VCaP (cell line): ENCODE data around the gene PRH1.

Experiments
- H3K27ac ChIP-seq: fragments of 450-650 bp; 2 replicates; pipeline ENCODE4 v1.5.1; 2017
- TF ChIP-seq, protein P1 (sequence below): fragments of 450-650 bp; conservative IDR thresholded peaks from 2 replicates; pipeline ENCODE4 v1.5.1; 2017; ENCODE audit warnings: mild to moderate bottlenecking, moderate library complexity

Gene PRH1

GRCh38 chr12:10901427-10901826, 17.4 kb upstream of the PRH1 start:
- no peak overlapping the region for H3K27ac ChIP-seq
- TF ChIP-seq, protein P1, sequence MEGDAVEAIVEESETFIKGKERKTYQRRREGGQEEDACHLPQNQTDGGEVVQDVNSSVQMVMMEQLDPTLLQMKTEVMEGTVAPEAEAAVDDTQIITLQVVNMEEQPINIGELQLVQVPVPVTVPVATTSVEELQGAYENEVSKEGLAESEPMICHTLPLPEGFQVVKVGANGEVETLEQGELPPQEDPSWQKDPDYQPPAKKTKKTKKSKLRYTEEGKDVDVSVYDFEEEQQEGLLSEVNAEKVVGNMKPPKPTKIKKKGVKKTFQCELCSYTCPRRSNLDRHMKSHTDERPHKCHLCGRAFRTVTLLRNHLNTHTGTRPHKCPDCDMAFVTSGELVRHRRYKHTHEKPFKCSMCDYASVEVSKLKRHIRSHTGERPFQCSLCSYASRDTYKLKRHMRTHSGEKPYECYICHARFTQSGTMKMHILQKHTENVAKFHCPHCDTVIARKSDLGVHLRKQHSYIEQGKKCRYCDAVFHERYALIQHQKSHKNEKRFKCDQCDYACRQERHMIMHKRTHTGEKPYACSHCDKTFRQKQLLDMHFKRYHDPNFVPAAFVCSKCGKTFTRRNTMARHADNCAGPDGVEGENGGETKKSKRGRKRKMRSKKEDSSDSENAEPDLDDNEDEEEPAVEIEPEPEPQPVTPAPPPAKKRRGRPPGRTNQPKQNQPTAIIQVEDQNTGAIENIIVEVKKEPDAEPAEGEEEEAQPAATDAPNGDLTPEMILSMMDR: peak; percentile 71

DNA sequence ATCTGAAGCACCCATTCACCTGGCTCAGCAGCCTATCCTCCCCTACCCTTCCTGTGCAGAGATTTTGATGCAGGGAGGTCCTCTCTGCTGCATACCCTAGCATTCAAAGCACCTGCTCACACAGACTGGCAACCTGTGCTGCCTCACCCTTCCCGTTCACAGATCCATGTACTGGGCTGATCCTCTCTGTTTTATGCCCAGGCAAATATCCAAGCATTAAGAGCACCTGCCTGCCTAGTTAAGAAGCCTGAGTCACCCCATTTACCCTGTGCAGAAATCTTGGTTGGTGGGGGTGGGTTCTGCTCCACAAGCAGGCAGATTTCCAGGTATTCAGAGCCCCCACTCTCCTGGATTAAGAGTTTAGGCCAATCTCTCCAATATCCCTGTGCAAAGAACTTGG, 16.9 kb upstream of the PRH1 start:
- no peak overlapping the region for H3K27ac ChIP-seq
- TF ChIP-seq, protein P1: no peak

- H3K27ac ChIP-seq: no peak overlapping the region
- TF ChIP-seq, protein P1: no peak
These were observed 16.5 kb upstream of the PRH1 start for GRCh38 chr12:10900530-10900929.

DNA sequence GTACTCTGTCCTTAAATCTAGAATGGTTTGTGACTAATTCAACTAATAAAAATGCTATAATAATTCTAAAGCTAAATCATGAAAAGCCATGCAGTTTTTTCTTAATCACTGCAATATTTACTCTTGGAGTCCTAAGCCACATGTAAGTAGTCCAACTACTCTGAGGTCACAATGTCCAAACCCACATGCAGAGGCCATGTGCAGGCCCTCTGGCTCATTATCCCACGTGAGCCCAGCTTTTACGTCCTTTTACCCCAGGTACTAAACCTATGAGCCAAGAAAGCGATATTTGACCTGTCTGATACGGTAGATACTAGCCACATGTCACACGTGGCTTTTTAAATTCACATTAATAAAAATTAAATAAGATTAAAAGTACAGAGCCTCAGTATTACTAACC, 12.8 kb upstream of the PRH1 start:
- TF ChIP-seq, protein P1: no peak

DNA sequence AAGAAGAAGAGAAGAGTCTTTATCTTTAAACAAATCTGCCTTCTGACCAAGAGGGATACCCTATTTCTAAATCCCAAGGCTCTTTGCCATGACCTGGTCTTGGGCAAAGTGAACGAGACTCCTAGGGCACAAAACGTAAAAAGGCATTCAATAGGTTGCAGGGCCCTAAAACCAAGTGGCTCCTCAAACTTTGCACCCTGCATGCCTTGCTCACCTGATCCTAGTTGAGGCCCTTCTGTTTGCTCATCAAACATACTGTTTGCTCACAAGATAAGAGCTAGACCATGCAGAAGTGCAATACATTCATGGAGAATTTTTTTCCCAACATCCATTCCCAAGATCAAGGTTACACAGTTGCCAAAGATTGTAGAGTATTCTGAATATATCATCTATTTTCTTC, 7.9 kb upstream of the PRH1 start:
- no peak overlapping the region for H3K27ac ChIP-seq
- TF ChIP-seq, protein P1: no peak

More for the DNA sequence above, 12.8 kb upstream of the PRH1 start:
- H3K27ac ChIP-seq: no peak overlapping the region

DNA sequence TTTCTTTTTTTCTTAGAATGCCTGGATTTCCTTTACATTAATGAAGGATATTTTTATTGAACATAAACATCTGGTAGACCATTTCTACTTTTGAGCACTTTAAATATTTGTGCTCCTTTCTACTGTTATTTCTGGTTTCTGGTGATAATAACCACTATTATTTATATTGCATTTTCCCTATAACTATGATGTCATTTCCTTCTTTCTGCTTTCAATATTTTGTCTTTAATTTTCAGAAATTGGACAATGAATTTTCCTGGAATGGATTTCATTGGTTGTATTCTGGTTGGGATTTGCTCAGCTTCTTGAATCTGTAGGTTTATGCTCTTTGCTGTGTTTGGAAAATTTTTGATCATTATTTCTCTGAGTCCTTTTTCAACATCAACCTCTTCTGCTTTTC, 5.2 kb upstream of the PRH1 start:
- no peak overlapping the region for H3K27ac ChIP-seq
- TF ChIP-seq, protein P1: no peak

DNA sequence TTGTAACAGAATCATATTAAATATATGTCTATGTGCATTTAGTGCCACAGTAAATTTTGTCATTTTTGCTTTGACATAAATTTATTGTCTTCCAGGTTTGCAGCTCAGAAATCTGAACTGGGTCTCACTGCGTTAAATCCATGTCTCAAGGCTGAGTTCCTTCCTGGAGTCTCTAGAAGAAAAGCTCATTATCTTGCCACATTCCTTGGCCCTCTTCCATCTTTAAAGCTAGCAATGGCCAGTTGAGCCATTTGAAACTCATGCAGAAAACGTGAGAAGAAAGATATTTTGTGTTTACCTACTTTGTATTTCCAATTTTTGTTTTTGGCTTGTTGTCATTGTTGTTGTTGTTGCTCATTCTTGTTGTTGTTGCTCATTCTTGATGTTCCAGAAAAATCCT, 10.7 kb downstream of the PRH1 start:
- no peak overlapping the region for H3K27ac ChIP-seq

More for the DNA sequence above, 10.7 kb downstream of the PRH1 start:
- TF ChIP-seq, protein P1: no peak
